GM19193 (cell line): ENCODE measurements around the gene OLFML1.

Experiments used
- POLR2A ChIP-seq: IDR thresholded peaks from 4 replicates; pipeline ENCODE4 v1.6.1; 2011; ENCODE audit not compliant: insufficient read depth, insufficient read length; ENCODE audit errors: extremely low read depth

OLFML1 gene

DNA sequence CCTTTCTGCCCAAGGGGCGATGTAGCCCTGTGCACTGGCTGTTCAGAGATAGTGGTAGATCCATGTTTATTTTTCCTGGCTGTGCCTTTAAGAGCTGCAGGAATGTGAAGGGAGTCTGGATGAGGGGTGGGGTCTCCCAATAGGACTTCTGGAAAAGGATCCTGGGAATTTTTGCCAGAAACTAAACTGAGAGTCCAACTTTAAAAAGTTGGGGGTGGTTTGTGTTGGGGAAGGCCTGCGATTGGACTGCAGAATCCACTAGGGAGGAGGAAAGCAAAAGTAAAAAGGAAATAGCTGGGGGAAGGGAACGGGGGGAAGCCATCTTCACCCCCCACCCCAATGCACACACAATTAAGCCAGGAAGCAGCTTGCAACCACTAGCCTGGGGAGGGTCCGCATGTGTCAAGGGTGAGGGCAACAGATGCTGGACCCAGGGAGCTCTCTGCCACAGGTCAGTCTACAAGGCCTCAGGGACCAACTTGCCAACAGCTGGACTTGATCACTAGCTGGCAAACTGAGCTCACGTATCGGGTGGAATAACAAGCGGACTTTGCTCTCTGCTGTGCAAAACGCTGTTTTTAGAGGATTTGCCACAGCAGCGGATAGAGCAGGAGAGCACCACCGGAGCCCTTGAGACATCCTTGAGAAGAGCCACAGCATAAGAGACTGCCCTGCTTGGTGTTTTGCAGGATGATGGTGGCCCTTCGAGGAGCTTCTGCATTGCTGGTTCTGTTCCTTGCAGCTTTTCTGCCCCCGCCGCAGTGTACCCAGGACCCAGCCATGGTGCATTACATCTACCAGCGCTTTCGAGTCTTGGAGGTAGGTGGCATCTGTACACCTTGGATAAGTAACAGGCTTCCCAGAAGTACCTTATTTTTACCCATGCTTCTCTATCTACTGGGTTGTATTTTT is at the start of gene OLFML1:
TSS of gene OLFML1 (plus strand) at position 321 of the 912 bp plus-strand sequence. CDS start at position 691, 370 bp downstream.
- no peak for TF ChIP-seq POLR2A

DNA sequence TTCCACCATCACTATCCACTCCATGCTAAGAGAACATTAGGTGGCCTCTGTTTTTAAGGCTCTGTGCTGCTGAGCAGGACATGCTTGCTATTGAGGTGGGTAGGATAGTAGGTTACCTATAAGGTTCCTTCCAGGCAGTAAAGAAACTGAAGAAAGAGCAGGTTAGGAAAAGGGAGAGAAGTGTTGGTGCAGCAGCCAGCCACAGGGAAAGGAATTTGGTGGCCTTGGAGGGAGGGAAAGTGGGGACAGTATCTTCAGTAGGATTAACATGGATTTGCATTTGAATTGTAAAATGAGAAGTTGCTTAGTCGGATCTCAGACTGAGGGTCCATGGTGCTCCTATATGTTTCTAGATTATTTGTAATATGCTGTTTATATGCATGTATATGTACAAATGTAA is 49.2 kb upstream of the OLFML1 start:
- TF ChIP-seq POLR2A = no peak

DNA sequence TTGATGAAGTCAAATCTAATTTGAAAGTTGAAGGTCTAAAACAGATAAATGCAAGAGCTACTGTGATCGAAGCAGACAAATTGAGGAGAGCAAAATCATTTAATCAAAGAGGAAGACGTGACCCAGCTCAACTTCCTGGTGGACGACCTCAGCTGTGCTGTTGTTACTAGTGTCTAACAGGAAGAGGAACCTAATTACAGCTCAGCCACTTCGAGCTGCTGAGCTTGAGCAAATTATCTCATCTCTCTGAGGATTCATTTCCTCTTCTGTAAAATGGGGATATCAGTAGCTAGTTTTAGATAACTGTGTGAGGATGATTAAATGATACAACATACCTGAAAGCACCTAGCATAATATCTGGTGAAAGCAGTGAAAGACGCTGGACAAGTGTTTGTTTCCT is 48.6 kb upstream of the OLFML1 start:
- no peak for TF ChIP-seq POLR2A

DNA sequence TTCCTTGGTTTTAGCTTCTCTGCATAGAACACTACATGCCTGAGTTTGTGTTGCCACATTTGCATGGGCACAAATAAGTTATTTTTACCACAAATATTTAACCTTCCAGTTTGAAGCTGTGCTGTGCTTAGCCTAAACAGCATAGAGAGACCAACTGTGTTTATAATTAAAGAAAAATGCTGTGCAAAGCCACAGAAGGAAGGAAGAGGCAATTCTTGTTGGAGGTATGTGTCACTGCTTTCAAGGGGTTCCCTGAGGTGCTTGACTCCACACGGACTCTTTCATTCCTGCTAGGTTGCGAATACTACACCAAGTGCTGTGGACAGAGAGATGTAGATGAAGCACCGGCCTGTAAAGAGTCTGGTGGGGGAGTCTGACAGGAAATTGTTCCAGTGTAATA is 47.6 kb upstream of the OLFML1 start:
- no peak for TF ChIP-seq POLR2A

DNA sequence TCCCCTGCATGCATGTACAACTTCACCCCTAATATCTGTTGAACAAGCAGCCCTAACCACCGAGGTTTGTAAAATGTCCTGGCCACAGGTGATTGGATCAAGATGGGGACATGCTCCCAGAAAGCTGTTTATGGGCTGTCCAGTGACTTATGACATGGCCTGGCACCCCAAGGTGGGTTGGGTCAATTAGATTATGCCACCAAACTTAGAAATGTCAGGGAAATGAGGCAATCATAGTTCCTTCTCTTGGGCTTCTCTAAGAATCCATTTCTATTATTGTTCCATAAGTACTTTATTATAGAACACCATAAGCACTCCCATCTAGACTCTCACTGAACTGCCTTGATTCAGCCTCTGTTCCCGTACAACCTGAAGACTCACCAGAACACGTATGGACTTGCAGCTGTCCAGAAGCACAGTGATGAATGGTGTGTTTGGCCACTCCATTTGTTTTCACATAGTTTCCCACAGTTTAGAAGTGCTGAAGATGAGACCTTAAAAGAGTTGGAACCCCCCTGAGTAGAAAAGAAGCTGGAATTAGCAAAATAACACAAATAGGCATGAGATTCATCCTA is 45.5 kb upstream of the OLFML1 start:
- no peak for TF ChIP-seq POLR2A

DNA sequence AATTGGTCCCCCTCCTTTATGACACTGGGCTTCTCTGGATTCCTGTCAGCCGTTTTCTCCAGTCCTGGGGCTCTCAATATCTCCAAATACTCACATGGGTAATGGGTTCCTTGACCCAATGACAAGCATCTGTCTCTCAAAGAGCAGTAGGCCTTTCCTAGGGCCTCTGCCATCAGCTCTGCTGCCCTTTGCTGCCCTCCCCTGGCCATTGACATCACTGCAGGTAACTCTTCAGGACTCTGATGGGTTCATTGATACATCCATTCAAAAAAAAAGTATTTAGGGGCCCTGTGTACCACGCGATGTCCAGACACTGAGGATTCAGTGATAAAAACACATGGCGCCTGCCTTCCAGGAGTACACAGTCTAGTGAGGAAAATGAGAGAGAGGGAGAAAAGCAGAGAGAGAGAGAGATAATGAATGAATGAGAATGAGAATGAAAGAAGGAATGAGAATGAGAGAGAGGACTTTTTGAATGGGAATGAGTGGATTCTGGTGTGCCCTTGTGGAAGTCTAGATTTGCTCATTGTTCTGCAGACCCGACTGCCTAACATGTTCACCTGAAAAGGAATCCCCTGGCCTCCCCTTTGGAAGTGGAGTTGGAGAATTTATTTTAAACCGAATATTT is 42.6 kb upstream of the OLFML1 start:
- no peak for TF ChIP-seq POLR2A

DNA sequence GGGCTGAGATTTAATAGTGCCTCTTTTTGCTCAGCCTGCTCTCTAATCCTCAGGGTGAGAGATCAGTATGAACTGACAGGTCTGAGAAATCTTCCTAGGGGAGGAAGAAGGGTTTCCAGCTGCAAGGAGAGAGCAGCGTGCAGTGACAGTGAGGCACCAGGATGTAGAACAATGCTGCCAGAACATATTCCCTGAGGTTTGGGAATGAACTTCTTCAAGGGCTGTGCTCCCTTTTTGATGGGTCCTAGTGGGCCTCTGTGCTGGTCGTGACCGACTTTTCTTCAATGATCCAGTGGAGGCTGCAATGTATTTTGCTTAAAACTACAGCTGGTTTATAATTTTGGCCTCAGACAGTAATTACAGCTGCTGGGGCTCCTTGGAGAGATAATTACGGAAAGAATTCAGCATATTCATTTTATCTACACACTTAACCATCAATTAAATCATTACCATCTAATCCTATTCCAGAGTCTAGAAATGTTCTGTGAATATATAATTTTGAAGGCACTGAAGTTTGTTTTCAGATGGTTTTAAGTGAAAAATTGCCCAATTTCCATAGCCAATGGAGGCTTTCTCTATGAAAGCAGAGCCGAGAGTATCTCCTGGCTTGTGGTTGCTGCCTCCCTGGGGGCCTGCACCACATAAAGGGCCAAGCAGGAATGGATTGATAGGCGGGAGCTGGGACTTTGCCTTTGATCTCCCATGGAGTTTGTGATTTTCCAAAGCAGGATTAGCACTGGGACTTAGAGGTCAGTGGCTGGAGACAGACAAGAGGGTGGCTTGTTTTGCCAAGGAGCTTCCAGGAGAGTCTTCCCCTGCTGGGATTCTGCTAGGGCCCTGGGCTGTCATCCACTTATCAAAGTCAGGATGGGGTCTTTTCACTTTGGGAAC is 41.0 kb upstream of the OLFML1 start:
- no peak for TF ChIP-seq POLR2A

DNA sequence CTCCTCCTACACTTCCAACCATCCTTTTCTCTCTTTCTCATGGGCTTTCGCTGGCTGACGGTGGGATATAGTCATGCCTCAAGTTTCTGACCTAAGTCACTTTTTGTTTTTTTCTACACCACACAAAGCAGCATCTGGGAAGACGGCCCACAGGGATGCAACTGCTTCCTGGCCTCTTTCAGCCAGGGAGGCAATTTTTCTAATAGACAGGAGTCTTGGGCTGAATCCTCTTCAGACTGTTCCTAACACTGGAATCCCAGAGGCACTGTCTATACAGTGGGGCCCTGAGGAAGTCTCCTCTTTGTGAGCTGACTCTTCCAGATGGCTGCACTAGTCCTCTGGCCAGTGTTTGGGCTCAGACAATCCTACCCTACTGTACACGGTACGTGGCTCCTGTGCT is 39.7 kb upstream of the OLFML1 start:
- no peak for TF ChIP-seq POLR2A

DNA sequence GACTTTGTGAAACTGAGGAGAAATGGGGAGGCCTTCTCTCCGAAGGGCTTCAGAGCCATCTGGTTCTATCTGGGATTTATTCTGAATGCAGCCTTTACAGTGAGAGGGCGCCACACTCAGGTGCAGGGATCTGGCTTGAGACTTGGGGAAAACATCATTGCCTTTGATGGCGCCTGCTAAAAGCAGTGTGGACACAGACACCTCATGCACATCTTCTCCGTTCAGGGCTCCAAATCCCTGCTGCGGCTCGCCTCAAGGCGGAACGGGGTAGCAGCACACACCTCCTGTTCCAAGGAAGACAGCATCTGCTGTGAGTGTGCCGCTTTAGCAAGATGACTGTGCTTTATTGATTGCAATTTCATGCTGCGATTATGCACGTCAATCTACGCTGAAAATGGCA is 37.1 kb upstream of the OLFML1 start:
- TF ChIP-seq POLR2A = no peak

DNA sequence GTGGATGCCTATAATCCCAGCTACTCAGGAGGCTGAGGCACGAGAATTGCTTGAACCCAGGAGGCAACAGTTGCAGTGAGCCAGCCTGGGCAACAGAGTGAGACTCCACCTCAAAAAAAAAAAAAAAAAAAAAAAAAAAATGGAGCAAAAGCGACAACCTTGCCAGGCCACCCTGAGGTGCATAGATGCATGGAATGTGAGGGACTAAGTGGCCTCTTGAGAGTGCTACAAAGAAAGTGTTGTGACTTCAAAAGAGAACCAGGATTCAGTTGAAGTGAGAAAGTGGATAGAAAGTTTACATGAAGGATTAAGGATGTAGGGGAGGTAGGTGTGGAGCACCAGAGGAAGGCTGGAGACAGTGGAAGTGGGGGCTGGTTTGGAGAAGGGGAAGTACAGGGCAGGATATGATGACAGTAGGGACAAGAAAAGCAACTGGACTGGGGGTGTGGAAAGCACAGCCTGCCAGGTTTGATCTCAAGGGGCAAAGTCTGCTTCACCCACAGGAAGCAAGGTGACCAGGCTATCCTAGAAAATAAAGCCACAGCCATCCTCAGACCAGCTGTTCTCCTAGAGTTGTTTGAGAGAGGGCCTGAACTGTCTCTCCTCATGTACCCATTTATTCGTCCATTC is 36.0 kb upstream of the OLFML1 start:
- no peak for TF ChIP-seq POLR2A

DNA sequence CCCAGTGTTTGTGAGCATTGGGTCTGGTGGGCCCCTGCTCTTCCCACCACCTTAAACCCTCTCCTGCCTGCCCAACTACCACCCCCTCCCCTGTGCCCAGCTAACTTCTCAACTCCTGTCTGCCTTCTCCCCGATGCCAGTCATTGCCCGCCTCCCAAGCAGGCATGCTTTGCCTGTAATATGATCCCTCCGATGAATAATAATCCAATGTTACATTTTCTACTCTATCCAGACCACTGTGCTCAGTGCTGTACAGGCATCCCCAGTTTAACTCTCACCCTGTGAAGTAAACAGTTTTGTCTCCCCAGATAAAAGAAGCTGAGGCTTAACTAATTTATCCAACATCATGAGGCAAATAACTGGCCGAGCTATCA is 35.5 kb upstream of the OLFML1 start:
- no peak for TF ChIP-seq POLR2A

DNA sequence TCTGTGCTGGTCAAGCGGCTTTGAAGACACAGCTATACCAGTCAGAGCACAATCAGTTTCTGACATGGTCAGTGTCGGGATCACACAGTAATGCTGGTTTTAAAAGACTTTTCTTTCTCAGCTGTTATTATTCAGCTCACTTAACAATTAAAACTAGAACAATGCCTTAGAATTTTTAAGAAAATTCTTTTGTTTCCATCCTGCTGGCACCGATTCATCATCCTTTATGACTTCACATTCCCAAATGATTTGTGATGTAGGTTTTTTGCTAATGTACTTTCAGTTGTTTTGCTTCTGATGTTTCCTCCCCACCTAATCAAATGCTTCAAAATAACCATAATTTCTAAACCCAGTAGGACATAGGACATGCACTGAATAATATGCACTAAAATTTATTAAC is 34.5 kb upstream of the OLFML1 start:
- no peak for TF ChIP-seq POLR2A

DNA sequence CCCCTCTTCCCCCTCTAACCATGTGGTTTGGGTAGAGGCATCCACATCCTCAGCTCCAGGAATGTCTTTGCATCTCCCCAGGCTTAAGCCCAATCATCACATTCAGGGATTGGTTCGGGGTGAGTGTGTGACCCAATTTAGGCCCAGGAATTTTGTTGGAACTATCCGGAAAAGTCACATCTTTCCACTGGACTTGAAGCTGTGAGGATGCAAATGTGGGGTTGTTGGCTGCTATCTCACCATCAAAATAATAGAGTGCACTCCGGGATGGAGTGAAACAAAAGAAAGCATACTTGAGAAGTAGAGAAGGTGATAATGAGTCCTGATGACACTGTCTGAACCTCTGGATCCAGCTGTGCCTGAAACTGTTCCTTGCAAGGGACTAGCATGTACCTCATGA is 33.8 kb upstream of the OLFML1 start:
- no peak for TF ChIP-seq POLR2A

DNA sequence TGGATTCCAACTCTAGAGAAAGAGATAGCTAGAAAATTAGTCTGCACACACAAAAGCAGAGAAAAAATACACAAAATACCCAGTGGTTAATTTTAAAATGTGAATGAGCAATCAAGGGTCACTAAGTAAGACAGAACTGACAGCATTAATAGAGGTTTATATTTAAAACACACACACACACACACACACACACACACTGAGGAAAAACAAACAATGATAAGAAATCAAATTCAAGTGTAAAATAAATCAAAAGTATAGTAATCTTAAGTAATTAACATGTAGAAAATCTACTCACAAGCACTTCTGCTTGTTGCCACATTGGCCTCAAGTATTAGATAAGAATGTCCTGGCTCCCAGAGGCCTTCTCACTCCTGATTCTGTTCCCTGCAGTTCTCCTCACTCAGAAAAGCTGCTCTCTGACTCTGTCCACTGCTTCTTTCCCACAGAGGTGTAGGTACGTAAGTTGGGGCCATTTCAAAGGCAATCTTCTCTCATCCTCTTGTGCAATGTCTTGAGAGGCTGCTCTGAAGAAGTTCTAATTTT is 33.3 kb upstream of the OLFML1 start:
- no peak for TF ChIP-seq POLR2A
